DMS153 treated with DMSO at 0.1 percent for 48 hours (cell line): ENCODE data around the gene IWS1.

Experiments
- DNase-seq: peaks from one replicate; lab custom pipeline; 2025; ENCODE audit not compliant: unreplicated experiment; lab: John Stamatoyannopoulos, UW

IWS1 gene

GRCh38 chr2:127506510-127506909 is 19.8 kb downstream of the IWS1 start:
- no peak for DNase-seq

DNA sequence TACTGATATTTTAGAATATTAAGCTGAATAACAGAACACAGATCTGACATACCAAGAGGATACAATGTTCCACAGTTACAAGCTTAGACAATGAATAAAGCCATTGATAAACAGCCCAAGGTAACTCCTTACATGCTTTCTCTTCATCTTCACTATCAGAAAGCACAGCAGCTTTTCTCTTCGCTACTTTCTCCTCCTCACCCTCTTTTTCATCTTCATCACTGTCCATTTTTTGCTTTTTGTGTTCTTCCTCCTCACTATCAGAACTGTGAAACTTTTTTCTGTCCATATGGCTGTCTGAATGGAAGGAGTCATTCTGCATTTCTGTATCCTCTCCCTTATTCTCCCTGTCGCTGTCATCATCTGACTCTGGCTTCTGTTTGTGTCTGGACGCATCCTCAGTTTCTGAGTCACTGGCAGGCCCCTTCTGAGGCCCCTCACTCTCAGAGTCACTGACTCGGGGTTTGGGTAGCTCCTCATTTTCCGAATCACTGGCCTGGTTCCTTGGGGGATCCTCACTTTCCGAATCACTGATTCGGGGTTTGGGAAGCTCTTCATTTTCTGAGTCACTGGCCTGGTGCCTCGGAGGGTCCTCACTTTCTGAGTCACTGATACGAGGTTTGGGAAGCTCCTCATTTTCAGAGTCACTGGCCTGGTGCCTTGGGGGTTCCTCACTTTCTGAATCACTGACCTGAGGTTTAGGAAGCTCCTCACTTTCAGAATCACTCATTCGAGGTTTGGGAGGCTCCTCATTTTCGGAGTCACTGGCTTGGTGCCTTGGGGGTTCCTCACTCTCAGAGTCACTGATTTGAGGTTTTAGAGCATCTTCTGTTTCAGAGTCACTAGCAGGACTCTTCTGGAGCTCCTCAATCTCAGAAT is 21.5 kb downstream of the IWS1 start:
- no peak for DNase-seq

- no peak for DNase-seq
These were observed 22.8 kb downstream of the IWS1 start for GRCh38 chr2:127503491-127503890.

DNA sequence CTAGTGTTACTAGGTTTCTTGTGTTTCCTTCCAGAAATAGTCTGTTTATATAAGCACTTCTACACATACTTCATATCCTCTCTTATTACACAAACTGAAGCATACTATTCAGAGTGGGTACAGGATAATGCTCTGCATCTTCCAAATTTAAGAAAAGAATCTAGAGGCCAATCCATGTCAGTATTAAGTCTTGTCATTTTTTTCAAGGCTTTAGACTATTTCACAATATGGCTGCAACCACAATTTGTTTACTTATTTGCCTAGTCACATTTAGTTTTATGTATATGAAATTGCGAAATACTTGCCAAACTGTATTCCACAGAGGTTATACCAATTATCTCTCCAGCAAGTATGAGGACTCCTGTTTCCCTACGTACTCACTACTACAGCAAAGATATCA is 27.9 kb downstream of the IWS1 start:
- DNase-seq: no peak

GRCh38 chr2:127490283-127490682 is 36.0 kb downstream of the IWS1 start:
- DNase-seq: no peak

DNA sequence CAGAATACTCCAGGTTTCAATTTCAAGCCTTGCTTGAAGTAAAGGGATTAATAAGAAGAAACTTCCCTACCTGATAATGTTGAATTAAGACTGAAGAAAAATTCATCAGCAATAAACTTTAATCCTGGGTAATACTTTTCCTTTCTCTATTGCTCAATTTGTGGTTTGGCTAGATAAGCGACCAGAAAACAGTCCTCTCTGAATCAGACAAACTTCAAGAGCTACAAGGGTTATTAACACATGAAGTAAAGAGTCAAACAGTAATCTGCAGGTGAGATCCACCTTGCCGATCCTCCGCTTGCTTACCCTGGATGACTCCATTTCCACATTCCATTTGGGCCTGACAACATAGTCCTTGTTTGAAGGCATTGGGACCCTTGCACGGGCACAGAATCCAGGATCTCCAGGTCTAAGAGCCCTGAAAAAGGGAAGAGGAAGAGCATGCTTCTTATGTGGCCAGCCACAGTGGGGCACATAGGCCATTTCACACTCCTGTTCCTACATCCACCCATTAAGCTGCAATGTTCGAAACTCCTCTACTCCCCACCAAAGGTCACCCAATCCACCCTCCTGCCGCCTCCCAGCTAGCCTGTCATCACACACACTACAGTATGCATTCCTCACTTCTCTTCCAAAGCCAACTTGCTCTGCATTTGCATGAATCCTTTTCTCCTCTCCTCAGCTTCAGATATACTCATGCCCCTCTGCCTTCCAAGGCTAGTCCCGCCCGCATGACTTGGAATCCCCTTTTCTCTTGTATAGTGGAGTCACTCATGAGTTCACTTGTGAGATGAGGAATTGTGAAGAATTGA is 39.8 kb downstream of the IWS1 start:
- no peak for DNase-seq

- no peak for DNase-seq
These were observed 40.6 kb downstream of the IWS1 start for GRCh38 chr2:127485694-127486071.

DNA sequence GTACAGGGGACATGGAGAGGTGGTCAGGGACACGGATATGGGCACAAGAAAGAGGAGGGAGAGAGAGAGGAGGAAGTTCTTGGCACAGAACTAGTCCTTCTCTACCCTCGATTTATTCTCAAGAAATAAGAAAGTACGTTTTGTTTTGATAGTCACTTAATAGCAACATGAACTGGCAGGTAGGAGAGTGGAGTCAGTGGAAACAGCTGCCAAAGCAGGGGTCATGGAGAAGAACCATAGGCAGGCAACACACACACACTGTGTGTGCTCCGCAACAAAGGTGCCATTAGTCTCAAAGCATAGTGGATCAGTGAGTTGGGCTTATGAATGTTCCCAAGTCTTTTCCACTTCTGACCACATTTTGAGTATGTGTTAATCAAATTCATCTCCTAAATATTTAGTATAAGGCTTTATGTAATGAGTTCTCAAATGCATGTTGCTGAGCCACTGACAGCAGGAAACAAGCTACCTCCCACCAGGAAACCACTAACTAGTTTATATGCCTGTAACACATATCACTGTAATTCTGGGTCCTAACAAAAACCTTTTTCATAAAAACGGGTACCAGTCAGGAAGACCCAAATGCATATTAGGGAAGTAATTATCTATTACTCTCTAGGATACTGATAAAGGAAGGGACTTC is 41.1 kb downstream of the IWS1 start:
- DNase-seq: no peak

GRCh38 chr2:127482031-127482430 is 44.3 kb downstream of the IWS1 start:
- no peak for DNase-seq

- DNase-seq: no peak
These were observed 46.2 kb downstream of the IWS1 start for GRCh38 chr2:127479866-127480743.

GRCh38 chr2:127479219-127479825 is 47.0 kb downstream of the IWS1 start:
- peak; percentile 26 for DNase-seq

DNA sequence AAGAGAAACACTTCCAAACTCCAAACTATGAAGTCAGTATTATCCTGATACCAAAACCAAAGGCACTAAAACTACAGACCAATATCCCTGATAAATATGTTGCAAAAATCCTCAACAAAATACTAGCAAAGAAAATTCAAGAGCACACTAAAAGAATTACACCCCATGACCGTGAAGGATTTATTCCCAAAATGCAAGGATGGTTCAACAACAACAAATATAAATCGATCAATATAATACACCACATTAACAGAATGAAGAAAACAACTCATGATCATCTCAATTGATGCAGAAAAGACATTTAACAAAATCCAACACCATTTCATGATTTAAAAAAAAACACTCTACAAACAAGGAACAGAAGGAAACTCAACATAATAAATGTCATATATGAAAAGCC is 50.5 kb downstream of the IWS1 start:
- no peak for DNase-seq

GRCh38 chr2:127472268-127472667 is 54.0 kb downstream of the IWS1 start:
- DNase-seq: no peak

DNA sequence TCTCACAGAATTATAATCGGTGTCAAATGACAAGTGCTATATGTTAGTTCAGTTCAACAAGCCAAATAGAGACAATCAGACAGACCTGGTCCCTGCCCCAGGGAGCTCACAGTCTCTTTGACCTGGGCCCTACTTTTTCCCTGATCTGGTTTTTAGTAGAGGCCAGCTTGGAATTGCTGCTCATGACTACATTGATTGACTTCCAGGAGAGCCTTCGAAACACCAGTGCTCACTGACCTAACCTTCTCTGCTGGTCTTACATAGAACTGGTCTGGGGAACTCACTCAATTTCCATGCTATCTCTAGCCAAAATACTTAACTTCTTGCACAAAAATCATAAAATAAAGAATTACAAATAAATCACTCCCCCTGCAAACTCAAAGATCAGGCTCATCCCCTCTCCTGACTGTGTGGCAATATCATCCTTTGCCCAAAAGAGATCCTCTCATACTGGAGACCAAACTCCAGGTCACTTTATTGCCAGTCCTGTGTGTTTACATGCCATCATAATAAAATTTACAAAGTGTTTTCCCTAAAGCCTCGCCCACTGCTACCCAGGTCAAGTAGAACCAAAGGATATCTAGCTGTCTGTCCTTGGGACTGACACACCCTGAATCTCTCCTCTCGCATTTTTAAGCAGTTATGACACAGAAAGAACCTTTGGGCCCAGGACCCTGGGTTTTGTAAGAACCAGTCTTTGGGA is 54.9 kb downstream of the IWS1 start:
- no peak for DNase-seq

- DNase-seq: no peak
These were observed 56.3 kb downstream of the IWS1 start for GRCh38 chr2:127469974-127470373.

GRCh38 chr2:127469051-127469450 is 57.2 kb downstream of the IWS1 start:
- DNase-seq: no peak

- no peak for DNase-seq
These were observed 61.0 kb downstream of the IWS1 start for GRCh38 chr2:127465258-127465657.

DNA sequence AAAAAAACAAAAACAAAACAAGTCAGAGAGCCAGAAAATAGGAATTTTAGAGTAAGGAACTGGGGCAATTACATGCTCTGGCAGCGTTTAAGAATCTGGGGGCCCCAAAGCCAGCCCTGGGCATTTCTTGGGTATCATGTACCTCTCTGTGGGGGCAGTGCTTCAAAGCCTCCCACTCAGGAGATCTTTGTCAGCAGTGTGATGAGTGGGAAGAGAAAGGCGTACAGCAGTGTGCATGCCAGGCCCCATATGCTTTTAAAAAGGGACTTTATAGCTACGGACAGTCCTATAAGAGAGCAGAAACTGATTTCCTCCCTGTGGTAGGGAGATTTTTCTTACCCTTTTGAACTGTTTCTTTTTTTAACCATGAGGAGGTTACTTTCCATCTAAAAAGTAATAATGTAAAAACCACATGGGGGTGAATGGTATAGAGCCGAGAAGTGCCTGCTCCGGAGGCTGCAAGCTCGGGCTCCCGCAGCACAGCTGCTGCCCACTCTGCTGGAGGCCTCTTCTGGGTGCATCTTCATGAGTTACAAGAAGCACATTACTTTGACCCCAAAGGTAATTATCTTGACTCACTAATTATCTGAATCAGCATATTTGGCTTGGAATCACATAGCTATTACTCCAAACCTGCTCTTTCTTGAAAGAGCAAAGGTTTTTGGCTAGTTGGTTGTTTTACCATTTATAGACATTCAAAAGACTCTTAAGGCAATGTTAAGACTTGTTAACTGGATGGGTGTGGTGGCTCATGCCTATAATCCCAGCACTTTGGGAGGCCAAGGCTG is 61.6 kb downstream of the IWS1 start:
- no peak for DNase-seq
